NCI-H128 (cell line): ENCODE results near the gene CDC14B.
"Not testable (repeated sequence)": the region's sequence is repeated elsewhere in the genome, so short reads cannot be mapped to it uniquely, and the experiment has no call there.

Source experiments
- DNase-seq: peaks from one replicate; lab custom pipeline; 2025; ENCODE audit not compliant: unreplicated experiment; lab: John Stamatoyannopoulos, UW

CDC14B gene

GRCh38 chr9:96619491-96620180 is at the start of gene CDC14B:
Gene CDC14B, minus strand, starts transcription at chr9:96619843. Its CDS starts 465 bp downstream, at chr9:96619378.
- DNase-seq: peak; percentile 11

- DNase-seq: no peak
Measured at GRCh38 chr9:96668868-96669534, 49.4 kb upstream of the CDC14B start.

- DNase-seq: no peak
Measured at GRCh38 chr9:96667363-96667728, 47.7 kb upstream of the CDC14B start.

- DNase-seq: not testable (repeated sequence)
Measured at GRCh38 chr9:96666653-96667362, 47.2 kb upstream of the CDC14B start.

GRCh38 chr9:96665789-96666188 is 46.1 kb upstream of the CDC14B start:
- no peak for DNase-seq

GRCh38 chr9:96663506-96664120 is 44.0 kb upstream of the CDC14B start:
- no peak for DNase-seq

- no peak for DNase-seq
Measured at GRCh38 chr9:96661711-96662110, 42.1 kb upstream of the CDC14B start.

- no peak for DNase-seq
Measured at GRCh38 chr9:96660692-96661248, 41.1 kb upstream of the CDC14B start.

- no peak for DNase-seq
Measured at GRCh38 chr9:96655198-96655851, 35.7 kb upstream of the CDC14B start, which contains the start of gene PRXL2C. Gene PRXL2C, minus strand, starts transcription at chr9:96655317. Its CDS starts 36 bp downstream, at chr9:96655281.

GRCh38 chr9:96654450-96655197 is 35.0 kb upstream of the CDC14B start:
- peak; percentile 15 for DNase-seq

- no peak for DNase-seq
Measured at GRCh38 chr9:96651626-96652025, 32.0 kb upstream of the CDC14B start.

GRCh38 chr9:96649620-96650324 is 30.1 kb upstream of the CDC14B start:
- no peak for DNase-seq

GRCh38 chr9:96646081-96646991 is 26.7 kb upstream of the CDC14B start:
- no peak for DNase-seq

- no peak for DNase-seq
Measured at GRCh38 chr9:96644137-96644536, 24.5 kb upstream of the CDC14B start.

GRCh38 chr9:96641514-96641913 is 21.9 kb upstream of the CDC14B start:
- DNase-seq: no peak

GRCh38 chr9:96638606-96639364 is 19.1 kb upstream of the CDC14B start:
- no peak for DNase-seq

GRCh38 chr9:96636368-96636767 is 16.7 kb upstream of the CDC14B start:
- no peak for DNase-seq

GRCh38 chr9:96633579-96633978 is 13.9 kb upstream of the CDC14B start:
- not testable (repeated sequence) for DNase-seq
